ENCODE measurements around the gene PSMG4. TPM values are rescaled to one million over a fixed set of nuclear protein-coding genes. Genes with fewer than 3 reads are reported as not detected.
A peak's percentile ranks its signal among the peaks of the same experiment; 100 is the strongest.

PSMG4 gene
- total RNA-seq, 5 donors from 2014 or later (not counting 1 experiment from before 2014, with no cell fraction given): 18.8 to 42.6 (median 33.6) TPM

DNA sequence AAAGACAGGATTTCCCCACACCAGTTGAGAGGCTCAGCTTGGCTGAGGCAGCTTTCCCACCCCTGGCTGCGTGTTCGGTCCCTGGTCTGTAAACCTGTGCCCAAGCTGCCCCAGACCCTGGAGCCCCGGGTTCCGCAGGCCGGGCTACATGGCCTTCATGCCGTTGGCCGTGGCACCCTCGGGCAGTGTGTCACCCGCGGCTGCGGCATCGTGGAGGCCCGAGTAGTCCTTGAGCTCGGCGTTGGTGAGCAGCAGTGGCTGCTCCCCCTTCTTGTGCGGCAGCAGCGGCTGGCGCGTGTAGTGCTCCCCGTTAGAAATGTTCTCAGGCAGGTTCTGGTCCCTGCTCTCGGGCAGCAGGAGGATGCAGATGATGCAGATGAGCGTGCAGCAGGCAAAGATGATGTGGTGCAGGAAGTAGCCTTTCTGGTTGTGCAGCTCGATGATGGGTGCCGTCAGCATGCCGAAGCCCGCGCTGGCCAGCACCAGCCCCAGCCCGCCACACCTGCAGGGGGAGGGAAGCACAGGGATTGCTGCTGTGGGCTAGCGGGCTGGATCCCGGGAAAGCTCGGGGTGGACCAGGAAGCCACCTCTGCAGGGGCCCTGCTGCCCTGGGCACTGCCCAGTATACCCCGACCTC is 14.3 kb downstream of the PSMG4 start:
- CTCF ChIA-PET: no interaction called here
- H3K4me3 Mint-ChIP-seq: no peak overlapping the region
- peaks cover 6 to 36% of the 10 kb centered on the region in 2 donors for H3K36me3 ChIP-seq (ENCODE audit: control insufficient read depth in 2 of 2, extremely low read depth in 1 of 2, insufficient read depth in 1 of 2, low read length in 1 of 2)
- ATAC-seq (replicated peaks in 1 of 4): no peak
- no peak overlapping the region for H3K4me3 ChIP-seq (ENCODE audit: control insufficient read depth in 1 of 2, extremely low read depth in 1 of 2, low read length in 1 of 2)
- peaks cover 12 to 35% (median 25%) of the 10 kb centered on the region in 3 donors for H3K4me1 Mint-ChIP-seq
- no peaks in the 10 kb centered on the region for H3K27me3 ChIP-seq (replicated peaks in 1 of 2; ENCODE audit: control insufficient read depth in 2 of 2, extremely low read depth in 1 of 2, insufficient read depth in 2 of 2, low read length in 1 of 2)
- H3K27me3 Mint-ChIP-seq: no peaks in the 10 kb centered on the region
- POLR2A ChIA-PET: no interaction called here
- H3K4me1 ChIP-seq (ENCODE audit: control insufficient read depth in 1 of 2, extremely low read depth in 1 of 2, insufficient read depth in 2 of 2, low read length in 2 of 2): no peaks in the 10 kb centered on the region
- no peak overlapping the region for H3K27ac ChIP-seq (ENCODE audit: low read length)
- no peak for DNase-seq
- WGBS (ENCODE audit: insufficient coverage): 95% methylated on average over 27 of the region's 32 CpGs
- H3K9me3 ChIP-seq: no peaks in the 10 kb centered on the region
- H3K9me3 Mint-ChIP-seq: no peaks in the 10 kb centered on the region
- H3K36me3 Mint-ChIP-seq: peaks cover 31% of the 10 kb centered on the region
- peak overlapping the region in 1 of 2 donors; percentile 23 for H3K27ac Mint-ChIP-seq

DNA sequence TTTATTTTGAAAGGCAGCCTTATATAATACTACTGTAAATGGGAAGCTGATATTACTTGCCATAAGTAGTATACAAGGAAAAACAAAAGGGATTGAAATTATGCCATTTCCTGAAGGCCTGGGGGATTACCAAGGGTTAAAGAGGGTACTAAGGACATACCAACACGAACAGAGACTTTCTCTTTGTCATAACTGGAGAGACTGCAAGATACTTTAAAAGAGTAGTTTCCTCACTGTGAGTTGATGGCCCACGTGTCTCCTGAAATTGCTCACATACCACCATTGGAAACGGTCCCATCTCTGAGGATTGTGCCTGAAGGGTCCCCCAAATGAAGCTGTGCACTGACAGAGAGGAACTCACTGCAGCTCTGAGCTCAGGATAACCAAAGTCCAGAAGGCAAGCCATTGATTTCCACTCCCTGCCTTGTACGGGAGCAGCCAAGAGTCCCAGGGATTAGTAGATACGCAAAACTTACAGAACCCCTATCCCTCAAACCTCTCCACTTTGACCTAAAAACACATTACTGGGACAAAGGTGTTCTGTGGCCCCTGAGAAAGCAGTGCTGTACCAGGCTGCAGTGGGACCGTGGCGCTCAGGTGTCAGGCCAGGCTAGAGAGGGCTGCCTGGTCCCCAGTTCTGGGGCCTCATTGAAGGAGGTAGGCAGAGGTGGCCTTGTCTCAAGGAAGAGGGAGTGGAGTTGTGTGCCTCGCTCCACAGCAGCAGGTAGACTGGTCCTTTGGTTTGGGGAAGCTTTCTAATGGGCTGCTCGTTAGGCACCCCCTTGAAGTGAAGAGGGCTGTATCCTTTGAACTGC is 15.2 kb downstream of the PSMG4 start:
- Histone ChIP-seq H3K9me3 (no peaks in the 10 kb centered on the region), H3K4me1 (ENCODE audit: control insufficient read depth in 1 of 2, extremely low read depth in 1 of 2, insufficient read depth in 2 of 2, low read length in 2 of 2) (no peaks in the 10 kb centered on the region), H3K27me3 (replicated peaks in 1 of 2; ENCODE audit: control insufficient read depth in 2 of 2, extremely low read depth in 1 of 2, insufficient read depth in 2 of 2, low read length in 1 of 2) (no peaks in the 10 kb centered on the region), H3K36me3 (ENCODE audit: control insufficient read depth in 2 of 2, extremely low read depth in 1 of 2, insufficient read depth in 1 of 2, low read length in 1 of 2) (peaks cover 6 to 35% of the 10 kb centered on the region in 2 donors), H3K27ac (ENCODE audit: low read length) (no peak overlapping the region), H3K4me3 (ENCODE audit: control insufficient read depth in 1 of 2, extremely low read depth in 1 of 2, low read length in 1 of 2) (no peak overlapping the region)
- H3K36me3 Mint-ChIP-seq: peaks cover 27% of the 10 kb centered on the region
- DNase-seq: no peak
- H3K4me3 Mint-ChIP-seq: no peak overlapping the region
- CTCF ChIA-PET: no interaction called here
- POLR2A ChIA-PET: interaction anchor here in 1 of 2 donors (0.6 kb wide), 1 partner anchor 483 kb away, joined by 4 read pairs; no protein-coding TSS in a partner anchor
- no peaks in the 10 kb centered on the region for H3K9me3 Mint-ChIP-seq
- 83% methylated on average over 4 of the region's 9 CpGs for WGBS (ENCODE audit: insufficient coverage)
- peak overlapping the region in 1 of 2 donors; percentile 43 for H3K27ac Mint-ChIP-seq
- H3K27me3 Mint-ChIP-seq: no peaks in the 10 kb centered on the region
- no peak for ATAC-seq (replicated peaks in 1 of 4)
- H3K4me1 Mint-ChIP-seq: peaks cover 7 to 26% (median 21%) of the 10 kb centered on the region in 3 donors

DNA sequence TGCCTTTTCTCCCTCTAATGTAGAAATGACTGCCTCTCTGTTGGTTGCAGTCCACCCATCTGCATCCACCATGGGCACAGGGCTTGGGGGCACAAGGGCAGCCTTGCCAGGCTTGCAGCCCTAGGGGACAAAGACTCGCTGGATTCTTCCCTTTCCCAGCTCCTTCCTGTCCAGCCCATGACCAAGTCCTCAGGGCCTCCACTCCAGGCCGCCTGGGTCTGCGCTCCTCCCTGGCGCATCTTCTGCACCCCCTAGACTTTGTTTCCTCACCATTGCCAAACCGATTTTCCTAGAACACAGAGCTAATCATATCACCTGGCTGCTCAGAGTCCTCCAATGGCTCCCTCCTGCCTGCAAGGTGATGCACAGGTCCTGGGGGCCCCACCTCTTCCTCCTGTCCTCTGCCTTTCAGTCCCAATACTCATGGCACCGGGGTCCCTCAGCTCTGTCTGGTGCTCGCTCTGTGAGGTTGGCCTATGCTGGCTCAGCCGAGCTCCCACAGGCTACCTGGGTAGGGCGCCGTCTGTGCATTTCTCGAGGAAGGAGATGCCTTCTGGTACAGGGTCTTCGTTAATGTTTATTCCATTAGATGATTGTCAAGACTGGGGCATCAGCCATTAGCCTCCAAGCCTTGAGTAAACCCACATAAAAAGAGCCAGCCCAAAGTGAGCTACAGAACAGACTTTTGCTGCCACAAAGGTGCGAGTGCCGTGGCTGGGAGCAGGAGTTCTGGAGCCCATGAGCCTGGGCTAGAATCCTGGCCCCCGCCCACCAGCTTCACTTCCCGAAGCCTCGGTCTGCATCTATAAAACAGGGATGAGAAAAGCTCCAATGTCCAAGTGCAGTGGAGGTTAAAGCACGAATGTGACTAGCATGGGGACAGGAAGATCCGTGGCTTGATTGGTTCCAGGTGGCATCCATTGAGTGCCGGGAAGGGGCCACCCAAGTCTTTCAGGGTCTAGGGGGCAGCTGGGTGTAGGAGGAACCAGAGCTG is 17.7 kb downstream of the PSMG4 start:
- H3K36me3 Mint-ChIP-seq: peaks cover 6% of the 10 kb centered on the region
- no peak for DNase-seq
- no peak overlapping the region for H3K4me3 Mint-ChIP-seq
- CTCF ChIA-PET: interaction anchor here in 1 of 2 donors (0.6 kb wide), 1 partner anchor 207 kb away, joined by 4 read pairs; no protein-coding TSS in a partner anchor
- H3K27ac Mint-ChIP-seq: no peak overlapping the region
- H3K4me3 ChIP-seq (ENCODE audit: control insufficient read depth in 1 of 2, extremely low read depth in 1 of 2, low read length in 1 of 2): no peak overlapping the region
- H3K27me3 ChIP-seq (replicated peaks in 1 of 2; ENCODE audit: control insufficient read depth in 2 of 2, extremely low read depth in 1 of 2, insufficient read depth in 2 of 2, low read length in 1 of 2): no peaks in the 10 kb centered on the region
- POLR2A ChIA-PET: no interaction called here
- peaks cover 12 to 17% (median 15%) of the 10 kb centered on the region in 3 donors for H3K4me1 Mint-ChIP-seq
- ATAC-seq (replicated peaks in 1 of 4): no peak
- 84% methylated on average over 16 of the region's 20 CpGs for WGBS (ENCODE audit: insufficient coverage)
- peaks cover 0 to 3% of the 10 kb centered on the region in 2 experiments for H3K4me1 ChIP-seq (ENCODE audit: control insufficient read depth in 1 of 2, extremely low read depth in 1 of 2, insufficient read depth in 2 of 2, low read length in 2 of 2)
- no peaks in the 10 kb centered on the region for H3K27me3 Mint-ChIP-seq
- peaks cover 0 to 18% of the 10 kb centered on the region in 2 donors for H3K36me3 ChIP-seq (ENCODE audit: control insufficient read depth in 2 of 2, extremely low read depth in 1 of 2, insufficient read depth in 1 of 2, low read length in 1 of 2)
- no peaks in the 10 kb centered on the region for H3K9me3 Mint-ChIP-seq
- no peaks in the 10 kb centered on the region for H3K9me3 ChIP-seq
- H3K27ac ChIP-seq (ENCODE audit: low read length): no peak overlapping the region

DNA sequence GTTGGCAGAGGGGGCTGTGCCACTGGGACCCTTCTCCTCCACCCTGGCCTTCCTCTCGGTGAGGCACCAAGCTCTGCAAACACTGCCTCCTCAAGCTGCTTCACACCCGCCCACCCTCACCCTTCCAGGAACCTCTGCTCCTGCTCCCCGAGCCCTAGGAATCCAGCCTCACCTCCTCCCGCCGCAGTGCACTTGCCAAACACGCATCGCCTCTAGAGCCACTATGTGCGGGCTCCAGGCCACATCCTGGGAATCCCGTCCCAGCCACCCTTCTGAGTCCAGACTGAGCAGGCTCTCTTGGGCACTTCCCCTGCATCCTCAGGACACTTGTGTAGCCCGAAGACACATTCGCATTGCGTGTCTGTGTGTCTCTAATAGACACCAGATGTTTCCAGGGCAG is 18.5 kb downstream of the PSMG4 start:
- ChIA-PET CTCF (interaction anchor here in 1 of 2 donors (0.6 kb wide), 1 partner anchor 206 kb away, joined by 4 read pairs; no protein-coding TSS in a partner anchor), POLR2A (no interaction called here)
- DNase-seq (no peak), ATAC-seq (replicated peaks in 1 of 4) (no peak)
- H3K4me3 Mint-ChIP-seq: no peak overlapping the region
- Histone ChIP-seq H3K27ac (ENCODE audit: low read length) (no peak overlapping the region), H3K27me3 (replicated peaks in 1 of 2; ENCODE audit: control insufficient read depth in 2 of 2, extremely low read depth in 1 of 2, insufficient read depth in 2 of 2, low read length in 1 of 2) (no peaks in the 10 kb centered on the region), H3K4me3 (ENCODE audit: control insufficient read depth in 1 of 2, extremely low read depth in 1 of 2, low read length in 1 of 2) (no peak overlapping the region), H3K36me3 (ENCODE audit: control insufficient read depth in 2 of 2, extremely low read depth in 1 of 2, insufficient read depth in 1 of 2, low read length in 1 of 2) (peaks cover 0 to 16% of the 10 kb centered on the region in 2 donors), H3K9me3 (no peaks in the 10 kb centered on the region), H3K4me1 (ENCODE audit: control insufficient read depth in 1 of 2, extremely low read depth in 1 of 2, insufficient read depth in 2 of 2, low read length in 2 of 2) (peaks cover 0 to 3% of the 10 kb centered on the region in 2 experiments)
- H3K27ac Mint-ChIP-seq: no peak overlapping the region
- no peaks in the 10 kb centered on the region for H3K36me3 Mint-ChIP-seq
- H3K27me3 Mint-ChIP-seq: no peaks in the 10 kb centered on the region
- H3K9me3 Mint-ChIP-seq: no peaks in the 10 kb centered on the region
- 88% methylated on average over 12 of the region's 12 CpGs for WGBS (ENCODE audit: insufficient coverage)
- H3K4me1 Mint-ChIP-seq: peaks cover 12 to 17% (median 13%) of the 10 kb centered on the region in 3 donors

DNA sequence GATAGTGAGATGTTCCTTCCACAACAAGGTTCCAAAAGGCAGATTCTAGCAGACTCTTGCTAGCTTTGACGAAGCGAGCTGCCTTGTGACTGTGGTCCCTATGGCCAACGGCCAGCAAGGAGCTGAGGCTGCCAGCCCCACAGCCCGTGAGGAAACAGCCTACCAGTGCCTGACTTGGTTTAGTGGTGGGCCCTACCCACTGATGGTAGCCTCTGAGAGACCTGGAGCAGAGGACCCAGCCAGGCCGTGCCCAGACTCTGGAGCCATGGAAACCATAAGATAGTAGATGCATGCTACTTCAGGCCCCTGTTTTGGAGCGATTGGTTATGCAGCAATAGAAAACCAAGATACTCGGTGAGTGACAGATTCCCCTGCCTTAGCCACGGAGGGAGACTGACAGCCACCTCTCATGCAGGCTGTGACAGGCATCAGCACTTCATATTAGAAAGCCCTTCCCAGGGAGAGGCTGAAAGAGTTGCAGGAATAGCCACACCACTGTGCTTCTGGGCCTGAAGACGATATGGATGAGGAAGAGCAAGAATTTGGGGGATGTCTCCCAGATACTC is 19.2 kb downstream of the PSMG4 start:
- Mint-ChIP-seq H3K4me1 (peaks cover 12 to 17% (median 13%) of the 10 kb centered on the region in 3 donors), H3K9me3 (no peaks in the 10 kb centered on the region), H3K27me3 (no peaks in the 10 kb centered on the region), H3K27ac (no peak overlapping the region), H3K36me3 (peaks cover 2% of the 10 kb centered on the region), H3K4me3 (no peak overlapping the region)
- Histone ChIP-seq H3K4me3 (ENCODE audit: control insufficient read depth in 1 of 2, extremely low read depth in 1 of 2, low read length in 1 of 2) (no peak overlapping the region), H3K27ac (ENCODE audit: low read length) (no peak overlapping the region), H3K27me3 (replicated peaks in 1 of 2; ENCODE audit: control insufficient read depth in 2 of 2, extremely low read depth in 1 of 2, insufficient read depth in 2 of 2, low read length in 1 of 2) (no peaks in the 10 kb centered on the region), H3K36me3 (ENCODE audit: control insufficient read depth in 2 of 2, extremely low read depth in 1 of 2, insufficient read depth in 1 of 2, low read length in 1 of 2) (peaks cover 5 to 14% of the 10 kb centered on the region in 2 donors), H3K4me1 (ENCODE audit: control insufficient read depth in 1 of 2, extremely low read depth in 1 of 2, insufficient read depth in 2 of 2, low read length in 2 of 2) (peaks cover 0 to 3% of the 10 kb centered on the region in 2 experiments), H3K9me3 (no peaks in the 10 kb centered on the region)
- no peak for ATAC-seq (replicated peaks in 1 of 4)
- WGBS (ENCODE audit: insufficient coverage): 94% methylated on average over 7 of the region's 9 CpGs
- CTCF ChIA-PET: no interaction called here
- DNase-seq: no peak
- POLR2A ChIA-PET: no interaction called here
